GM10248 (cell line): ENCODE data around the gene DHX32.

Source experiments
- CTCF ChIA-PET: fragments of 300-600 bp; sonication (Branson Sonifier 250); formaldehyde crosslinking; extraction: SDS; loops from one replicate; lab custom pipeline; 2021; ENCODE audit warnings: antibody characterized with exemption; lab: Yijun Ruan, JAX
- POLR2A ChIA-PET: fragments of 350-650 bp; sonication (Branson Sonifier 250); formaldehyde crosslinking; extraction: SDS; loops from one replicate; lab custom pipeline; 2020; ENCODE audit warnings: antibody characterized with exemption; lab: Yijun Ruan, JAX
- DNase-seq: peaks from one replicate; pipeline ENCODE4 v3.0.0; 2012; ENCODE audit errors: extremely low spot score
- CTCF ChIP-seq: IDR thresholded peaks from 2 replicates; pipeline ENCODE4 v1.5.1; 2012; ENCODE audit warnings: mild to moderate bottlenecking, low read depth; ENCODE audit errors: extremely low read depth, missing control alignments, control extremely low read depth

The DHX32 gene

GRCh38 chr10:125871338-125871737 lies 9.8 kb downstream of the DHX32 start:
- TF ChIP-seq CTCF = no peak
- POLR2A ChIA-PET = no interaction called here
- CTCF ChIA-PET = interaction anchor here (1.3 to 3.2 kb wide), 2 partner anchors 11 to 24 kb away, joined by 3 to 17 read pairs; no protein-coding TSS in a partner anchor

GRCh38 chr10:125868372-125868975 lies 12.6 kb downstream of the DHX32 start:
- peak; percentile 83 for TF ChIP-seq CTCF
- DNase-seq = peak; percentile 32
- CTCF ChIA-PET = interaction anchor here (0.7 to 3.2 kb wide), 15 partner anchors 9 to 730 kb away, joined by 3 to 17 read pairs (median 4); no protein-coding TSS in a partner anchor
- POLR2A ChIA-PET = no interaction called here

More at GRCh38 chr10:125871338-125871737, 9.8 kb downstream of the DHX32 start:
- DNase-seq = no peak

- ChIA-PET POLR2A (no interaction called here), CTCF (interaction anchor here (0.9 kb wide), 1 partner anchor 19 kb away, joined by 3 read pairs; no protein-coding TSS in a partner anchor)
- TF ChIP-seq CTCF = no peak
These were observed 14.6 kb downstream of the DHX32 start for GRCh38 chr10:125866421-125867029.

GRCh38 chr10:125865120-125865519 lies 16.0 kb downstream of the DHX32 start:
- DNase-seq = no peak
- POLR2A ChIA-PET = no interaction called here
- CTCF ChIA-PET = interaction anchor here (0.9 to 1.9 kb wide), 3 partner anchors 9 to 884 kb away, joined by 3 to 6 read pairs (median 4); no protein-coding TSS in a partner anchor
- TF ChIP-seq CTCF = no peak

More at GRCh38 chr10:125866421-125867029, 14.6 kb downstream of the DHX32 start:
- DNase-seq = no peak

GRCh38 chr10:125859128-125859817 lies 21.8 kb downstream of the DHX32 start:
- DNase-seq = no peak
- POLR2A ChIA-PET = no interaction called here
- no peak for TF ChIP-seq CTCF
- CTCF ChIA-PET = interaction anchor here (1.7 to 1.8 kb wide), 2 partner anchors 9 to 10 kb away, joined by 3 to 5 read pairs; no protein-coding TSS in a partner anchor

GRCh38 chr10:125857185-125857760 lies 23.8 kb downstream of the DHX32 start:
- CTCF ChIA-PET = interaction anchor here (0.7 to 2.2 kb wide), 4 partner anchors 8 to 17 kb away, joined by 3 to 6 read pairs (median 5); no protein-coding TSS in a partner anchor
- POLR2A ChIA-PET = no interaction called here
- TF ChIP-seq CTCF = no peak
- DNase-seq = no peak
